Measurements from ENCODE around the gene ZNF511.

GRCh38 chr10:133295426-133296320 lies 13.0 kb upstream of the ZNF511 start:
- TF ChIP-seq ZFP1 (CRISPR knock-in tag; IDR thresholded peaks at IDR 0.05) (no peak), SP1 (CRISPR knock-in tag; IDR thresholded peaks at IDR 0.05) (no peak), POLR2A (conservative IDR thresholded peaks at IDR 0.05) (no peak), KDM1A (IDR thresholded peaks at IDR 0.05) (no peak), CEBPB (tag; IDR thresholded peaks at IDR 0.05) (no peak), SREBF1 (IDR thresholded peaks at IDR 0.05; ENCODE audit: borderline replicate concordance, low read depth, low read length) (no peak), CBX5 (IDR thresholded peaks at IDR 0.05; ENCODE audit: borderline replicate concordance, low read depth) (no peak)

All from K562 (cell line).